Measurements from ENCODE around the gene AOAH. TPM values are rescaled to one million over a fixed set of nuclear protein-coding genes. Genes with fewer than 3 reads are reported as not detected.

Gene AOAH, protein sequence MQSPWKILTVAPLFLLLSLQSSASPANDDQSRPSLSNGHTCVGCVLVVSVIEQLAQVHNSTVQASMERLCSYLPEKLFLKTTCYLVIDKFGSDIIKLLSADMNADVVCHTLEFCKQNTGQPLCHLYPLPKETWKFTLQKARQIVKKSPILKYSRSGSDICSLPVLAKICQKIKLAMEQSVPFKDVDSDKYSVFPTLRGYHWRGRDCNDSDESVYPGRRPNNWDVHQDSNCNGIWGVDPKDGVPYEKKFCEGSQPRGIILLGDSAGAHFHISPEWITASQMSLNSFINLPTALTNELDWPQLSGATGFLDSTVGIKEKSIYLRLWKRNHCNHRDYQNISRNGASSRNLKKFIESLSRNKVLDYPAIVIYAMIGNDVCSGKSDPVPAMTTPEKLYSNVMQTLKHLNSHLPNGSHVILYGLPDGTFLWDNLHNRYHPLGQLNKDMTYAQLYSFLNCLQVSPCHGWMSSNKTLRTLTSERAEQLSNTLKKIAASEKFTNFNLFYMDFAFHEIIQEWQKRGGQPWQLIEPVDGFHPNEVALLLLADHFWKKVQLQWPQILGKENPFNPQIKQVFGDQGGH
- 4.8 TPM in 1 of 2 replicates, not detected in the other for total RNA-seq (2014; rRNA removed; shearing (Covaris generic); ENCODE audit: low replicate concordance)

GRCh38 chr7:36723951-36724664 is at the start of gene AOAH:
Gene AOAH, minus strand, starts transcription at chr7:36724494. Its CDS starts 346 bp downstream, at chr7:36724148.
- DNase-seq (ENCODE audit: low read depth): no peak
- in situ Hi-C loops (cut with HindIII; ENCODE audit: low pct_unique_long_range_greater_than_20kb, low sequenced_read_pairs): no loop called here

- no peak for DNase-seq (ENCODE audit: low read depth)
- in situ Hi-C loops (cut with HindIII; ENCODE audit: low pct_unique_long_range_greater_than_20kb, low sequenced_read_pairs): no loop called here
Observed at GRCh38 chr7:36766451-36766850, 42.2 kb upstream of the AOAH start.

DNA sequence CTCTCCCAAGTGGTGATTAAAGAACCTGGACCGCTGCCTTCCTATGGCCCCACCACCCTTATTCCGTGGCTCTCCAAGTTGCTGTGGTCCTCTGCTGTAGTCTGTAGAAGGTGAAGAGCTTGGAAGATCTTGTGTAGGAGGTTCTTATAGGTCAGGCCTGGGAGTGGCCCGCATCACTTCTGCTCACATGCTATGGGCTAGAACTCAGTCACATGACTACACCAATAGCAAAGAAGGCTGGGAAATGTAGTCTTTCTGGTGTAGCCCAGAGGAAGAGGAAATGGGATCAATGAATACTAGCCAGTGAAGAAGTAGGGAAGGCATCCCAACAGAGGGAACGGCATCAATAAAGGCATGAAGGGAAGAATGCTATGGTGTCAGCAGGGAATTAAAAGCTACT is 41.3 kb upstream of the AOAH start:
- in situ Hi-C loops (cut with HindIII; ENCODE audit: low pct_unique_long_range_greater_than_20kb, low sequenced_read_pairs): no loop called here
- DNase-seq (ENCODE audit: low read depth): no peak

DNA sequence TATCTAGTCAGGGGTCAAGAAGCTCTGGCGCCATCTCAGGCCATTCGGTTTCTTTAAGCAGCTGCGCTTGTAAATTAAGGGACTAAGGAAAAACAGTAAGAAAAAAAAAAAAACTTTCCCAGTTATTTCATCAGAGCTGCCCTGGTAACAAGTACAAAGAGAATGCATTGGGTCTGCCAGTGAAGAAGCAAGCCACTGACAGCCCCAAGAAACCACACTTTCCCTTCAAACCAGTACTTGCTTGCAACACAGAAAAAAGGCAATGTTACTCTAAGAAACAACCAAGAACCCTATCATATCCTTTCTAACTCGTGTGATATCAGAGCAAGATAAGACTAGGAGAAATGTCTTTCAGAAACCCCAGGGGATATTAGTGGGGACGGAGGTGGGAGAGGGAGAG is 40.6 kb upstream of the AOAH start:
- in situ Hi-C loops (cut with HindIII; ENCODE audit: low pct_unique_long_range_greater_than_20kb, low sequenced_read_pairs): no loop called here
- no peak for DNase-seq (ENCODE audit: low read depth)

GRCh38 chr7:36763132-36763816 is 39.0 kb upstream of the AOAH start:
- no peak for DNase-seq (ENCODE audit: low read depth)
- in situ Hi-C loops (cut with HindIII; ENCODE audit: low pct_unique_long_range_greater_than_20kb, low sequenced_read_pairs): no loop called here

DNA sequence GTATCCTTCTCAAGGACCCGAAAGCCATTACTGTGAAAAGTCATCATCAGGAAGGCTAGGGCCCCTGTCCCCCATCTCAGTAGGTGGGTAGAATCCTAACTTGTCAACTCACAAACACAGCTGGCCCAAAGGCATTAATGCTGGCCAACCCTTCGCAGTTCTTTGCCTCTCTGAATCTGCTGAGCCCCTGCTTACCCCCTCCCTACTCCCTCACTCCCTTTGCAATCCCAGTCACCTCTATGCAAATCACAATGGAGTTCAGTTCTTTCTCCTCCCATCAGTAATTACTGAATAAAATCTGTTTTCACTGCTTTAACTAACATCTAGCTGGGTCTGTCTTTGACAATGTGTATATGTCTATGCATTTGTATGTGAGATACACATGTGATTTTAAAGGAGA is 38.1 kb upstream of the AOAH start:
- in situ Hi-C loops (cut with HindIII; ENCODE audit: low pct_unique_long_range_greater_than_20kb, low sequenced_read_pairs): no loop called here
- DNase-seq (ENCODE audit: low read depth): no peak

DNA sequence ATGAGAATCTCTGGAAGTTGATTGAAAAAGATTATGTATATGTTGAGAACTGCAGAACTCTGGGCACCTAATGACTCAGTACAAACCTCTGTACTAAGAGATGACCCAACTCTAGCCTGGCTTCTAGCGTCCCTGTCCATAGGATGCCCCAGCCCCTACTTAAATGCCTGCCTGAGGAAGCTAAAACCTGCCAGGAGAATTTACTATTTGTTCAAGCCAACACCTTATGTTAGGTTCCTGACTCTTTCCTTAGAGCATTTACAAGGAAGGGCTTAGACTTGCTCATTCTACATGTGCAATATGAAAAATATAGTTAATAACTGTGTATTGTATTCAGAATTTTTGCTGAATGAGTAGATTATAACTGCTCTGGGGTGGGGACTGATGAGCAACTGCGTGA is 37.5 kb upstream of the AOAH start:
- DNase-seq (ENCODE audit: low read depth): no peak
- in situ Hi-C loops (cut with HindIII; ENCODE audit: low pct_unique_long_range_greater_than_20kb, low sequenced_read_pairs): no loop called here

DNA sequence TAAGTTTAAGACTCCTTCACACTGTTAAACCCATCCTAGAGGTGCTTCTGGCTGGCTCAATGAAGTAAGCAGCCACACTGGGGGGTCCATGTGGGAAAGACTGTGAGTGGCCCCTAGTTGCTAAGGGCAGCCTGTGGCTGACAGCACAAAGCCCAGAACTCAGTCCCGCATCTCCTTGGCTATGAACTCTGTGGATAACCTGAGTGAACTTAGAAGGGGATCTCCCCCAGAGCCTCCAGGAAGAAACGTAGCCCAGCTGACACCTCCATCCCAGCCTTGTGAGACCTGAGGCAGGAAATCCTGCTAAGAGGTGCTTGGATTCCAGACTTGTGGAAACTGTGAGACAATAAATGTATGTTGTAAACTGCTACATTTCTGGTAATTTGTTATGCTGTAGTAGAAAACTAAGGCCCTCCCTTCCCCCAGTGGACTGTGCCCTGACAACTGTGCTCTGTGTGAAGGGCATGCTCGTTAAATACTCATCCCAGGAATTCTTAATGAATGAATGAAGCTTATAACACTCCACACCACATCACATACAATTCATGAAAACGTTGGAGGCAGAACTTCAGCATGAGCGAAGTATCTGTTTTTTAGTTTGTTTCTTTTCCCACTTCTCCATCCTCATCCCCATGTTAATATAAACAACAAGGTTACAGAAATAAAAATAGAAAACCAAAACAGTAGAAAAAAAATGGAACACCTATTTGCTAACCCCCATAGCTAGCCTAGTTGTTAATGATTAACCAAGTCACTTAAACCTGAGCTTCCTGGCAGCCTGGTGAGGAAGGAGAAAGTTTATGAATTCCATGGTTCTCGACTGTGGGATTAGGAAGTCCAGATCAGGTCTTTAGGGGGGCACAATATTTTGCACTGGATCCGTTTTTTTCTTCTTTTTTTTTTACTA is 36.8 kb upstream of the AOAH start:
- no peak for DNase-seq (ENCODE audit: low read depth)
- in situ Hi-C loops (cut with HindIII; ENCODE audit: low pct_unique_long_range_greater_than_20kb, low sequenced_read_pairs): no loop called here

GRCh38 chr7:36758879-36759278 is 34.6 kb upstream of the AOAH start:
- DNase-seq (ENCODE audit: low read depth): no peak
- in situ Hi-C loops (cut with HindIII; ENCODE audit: low pct_unique_long_range_greater_than_20kb, low sequenced_read_pairs): no loop called here

DNA sequence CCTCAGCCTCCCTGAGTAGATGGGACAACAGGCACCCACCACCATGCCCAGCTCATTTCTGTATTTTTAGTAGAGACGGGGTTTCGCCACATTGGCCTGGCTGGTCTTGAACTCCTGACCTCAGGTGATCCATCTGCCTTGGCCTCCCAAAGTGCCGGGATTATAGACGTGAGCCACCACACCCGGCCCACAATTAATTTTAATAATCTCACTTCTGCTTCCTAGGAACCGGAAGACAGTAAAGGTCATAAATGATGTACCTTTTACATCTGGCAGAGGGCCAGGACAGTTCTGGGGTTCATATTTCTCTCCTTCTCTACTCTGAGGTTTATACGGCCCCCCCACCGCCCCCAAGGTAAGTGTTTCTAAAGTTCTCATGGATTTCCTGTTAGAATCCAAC is 31.2 kb upstream of the AOAH start:
- no peak for DNase-seq (ENCODE audit: low read depth)
- in situ Hi-C loops (cut with HindIII; ENCODE audit: low pct_unique_long_range_greater_than_20kb, low sequenced_read_pairs): no loop called here

DNA sequence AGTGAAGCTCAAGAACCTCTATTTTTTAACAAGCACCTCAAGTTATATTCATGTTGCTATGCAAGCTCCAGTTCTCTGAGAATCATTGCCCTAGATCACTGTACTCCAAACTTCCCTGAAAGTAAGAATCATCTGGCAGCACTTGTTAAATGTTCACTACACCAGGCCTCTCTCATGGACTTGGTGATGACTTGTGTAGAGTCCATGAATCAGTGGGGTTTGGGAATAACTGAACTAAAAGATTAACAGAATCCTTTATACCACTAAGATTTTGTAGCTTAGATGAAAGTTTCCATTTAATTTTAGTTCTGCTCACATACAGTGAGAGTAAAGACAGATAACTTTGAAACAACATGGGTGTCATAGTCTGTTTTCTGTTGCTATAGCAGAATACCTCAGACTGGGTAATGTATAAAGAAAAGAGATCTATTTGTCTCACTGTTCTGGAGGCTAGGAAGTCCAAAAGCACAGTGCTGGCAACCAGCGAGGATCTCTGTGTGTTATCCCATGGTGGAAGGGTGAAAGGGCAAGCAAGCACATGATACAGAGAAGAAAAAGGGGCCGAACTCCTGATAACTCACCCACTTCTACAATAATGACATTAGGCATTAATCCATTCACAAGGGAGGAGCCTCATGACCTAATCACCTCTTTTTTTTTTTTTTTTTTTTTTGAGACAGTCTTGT is 27.9 kb upstream of the AOAH start:
- in situ Hi-C loops (cut with HindIII; ENCODE audit: low pct_unique_long_range_greater_than_20kb, low sequenced_read_pairs): no loop called here
- no peak for DNase-seq (ENCODE audit: low read depth)

DNA sequence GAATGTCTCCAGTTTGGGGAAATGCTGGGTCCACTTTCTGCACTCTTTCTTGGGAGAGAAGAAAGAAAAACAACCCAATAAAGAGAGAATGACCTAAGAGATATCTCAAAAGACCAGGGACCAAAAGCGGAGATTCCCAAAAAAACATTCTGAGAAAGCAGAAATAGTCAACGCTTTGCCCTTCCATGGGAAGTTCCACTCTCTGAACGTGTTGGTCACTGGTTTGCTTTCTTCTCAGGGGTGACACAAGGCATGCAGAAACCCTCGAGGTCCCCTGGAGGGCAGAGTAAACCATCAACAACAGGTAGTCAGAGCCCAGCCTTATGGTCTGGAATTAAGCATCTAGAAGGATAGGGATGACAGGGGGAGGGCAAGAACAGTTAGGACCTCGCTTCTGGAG is 26.2 kb upstream of the AOAH start:
- in situ Hi-C loops (cut with HindIII; ENCODE audit: low pct_unique_long_range_greater_than_20kb, low sequenced_read_pairs): no loop called here
- no peak for DNase-seq (ENCODE audit: low read depth)

DNA sequence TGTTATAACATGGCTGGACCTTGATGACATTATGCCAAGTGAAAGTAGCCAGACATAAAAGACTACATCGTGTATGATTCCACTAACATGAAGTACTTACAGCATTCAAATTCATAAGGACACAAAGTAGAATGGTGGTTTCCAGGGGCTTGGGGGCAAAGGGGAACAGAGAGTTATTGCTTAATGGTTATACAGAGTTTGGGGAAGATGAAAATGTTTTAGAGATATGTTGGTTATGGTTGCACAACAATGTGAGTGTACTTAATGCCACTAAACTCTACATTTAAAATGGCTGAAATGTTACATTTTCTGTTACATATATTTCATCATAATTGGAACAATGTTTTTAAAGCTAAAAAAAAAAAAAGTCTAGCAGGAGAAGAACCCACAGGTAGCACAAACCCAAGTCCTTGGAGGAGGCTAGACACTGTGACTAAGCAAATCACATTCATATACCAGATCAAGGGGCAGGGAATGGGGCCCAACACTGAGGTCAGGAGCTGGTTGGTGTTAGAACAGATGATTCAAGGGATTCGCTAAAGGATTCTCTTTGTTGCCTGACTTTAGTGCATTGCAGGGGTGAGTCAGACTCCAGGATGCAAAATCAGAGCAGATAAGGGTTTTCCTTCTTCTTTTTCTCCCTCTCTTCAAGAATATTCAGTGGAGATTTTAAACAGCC is 25.1 kb upstream of the AOAH start:
- in situ Hi-C loops (cut with HindIII; ENCODE audit: low pct_unique_long_range_greater_than_20kb, low sequenced_read_pairs): no loop called here
- DNase-seq (ENCODE audit: low read depth): no peak

DNA sequence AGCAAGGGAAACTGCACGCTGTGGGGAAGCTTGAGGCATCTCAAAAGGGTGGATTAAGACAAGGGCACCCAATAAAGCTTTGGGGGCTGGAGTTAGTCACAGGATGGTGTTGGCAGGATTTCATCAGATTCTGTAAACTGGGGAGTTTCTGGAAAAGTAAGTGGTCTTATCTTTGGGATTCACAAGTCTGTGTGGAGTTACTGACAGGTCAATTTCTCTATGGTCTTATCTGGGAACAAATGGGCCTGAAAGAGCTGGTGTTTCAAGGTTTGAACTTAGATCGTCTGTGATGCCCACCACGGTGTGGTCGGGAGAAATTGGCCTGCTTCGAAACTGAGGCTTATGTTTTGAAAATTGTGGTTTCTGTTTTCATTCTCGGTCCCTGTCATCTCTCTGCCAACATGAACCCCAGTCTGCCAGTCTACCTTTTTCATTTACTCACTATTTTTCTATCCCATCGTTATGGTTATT is 23.8 kb upstream of the AOAH start:
- in situ Hi-C loops (cut with HindIII; ENCODE audit: low pct_unique_long_range_greater_than_20kb, low sequenced_read_pairs): no loop called here
- DNase-seq (ENCODE audit: low read depth): no peak

GRCh38 chr7:36747280-36748016 is 23.2 kb upstream of the AOAH start:
- in situ Hi-C loops (cut with HindIII; ENCODE audit: low pct_unique_long_range_greater_than_20kb, low sequenced_read_pairs): no loop called here
- DNase-seq (ENCODE audit: low read depth): peak; percentile 55

DNA sequence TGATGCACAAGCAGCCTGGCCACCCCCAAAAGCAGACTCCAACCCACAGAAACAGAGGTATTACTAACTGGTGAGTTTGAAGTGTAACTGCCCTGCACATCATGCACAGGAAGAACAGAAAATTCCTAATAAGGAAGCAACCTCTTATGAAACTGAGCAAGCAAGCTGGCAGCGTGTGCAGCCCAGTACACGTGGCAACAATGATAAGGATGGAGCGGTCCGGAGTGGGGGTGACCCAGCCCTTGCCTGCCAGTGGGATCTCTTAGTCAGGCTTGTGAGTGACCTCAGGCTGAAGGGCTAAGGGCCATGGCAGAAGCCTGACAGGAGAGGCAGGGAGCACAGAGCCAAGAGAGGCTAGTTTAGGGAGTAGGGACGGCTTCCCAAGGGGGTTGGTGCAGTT is 22.1 kb upstream of the AOAH start:
- in situ Hi-C loops (cut with HindIII; ENCODE audit: low pct_unique_long_range_greater_than_20kb, low sequenced_read_pairs): no loop called here
- DNase-seq (ENCODE audit: low read depth): no peak
